ENCODE measurements around the gene HSF2.
"Not testable (repeated sequence)": the region's sequence is repeated elsewhere in the genome, so short reads cannot be mapped to it uniquely, and the experiment has no call there.

The HSF2 gene

DNA sequence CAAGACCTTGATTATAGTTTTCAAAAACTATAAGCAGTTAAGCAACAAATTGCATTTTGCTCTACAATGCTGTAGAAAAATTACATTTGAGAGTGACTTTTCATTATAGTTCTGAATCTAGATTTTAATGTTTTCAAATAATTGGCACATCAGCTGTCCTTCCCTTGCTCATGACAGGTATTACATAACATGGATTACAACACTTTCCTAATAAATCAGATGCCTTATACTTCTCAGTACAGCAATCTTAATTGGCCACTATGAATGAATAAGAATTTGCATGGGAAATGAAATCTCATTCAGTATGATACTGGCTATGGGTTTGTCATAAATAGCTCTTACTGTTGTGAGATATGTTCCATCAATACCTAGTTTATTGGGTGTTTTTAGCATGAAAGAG is 29.9 kb downstream of the HSF2 start:
- no peak overlapping the region for H3K4me3 ChIP-seq (ENCODE audit: low read length)
- no peak for DNase-seq (ENCODE audit: low read depth, low spot score)

DNA sequence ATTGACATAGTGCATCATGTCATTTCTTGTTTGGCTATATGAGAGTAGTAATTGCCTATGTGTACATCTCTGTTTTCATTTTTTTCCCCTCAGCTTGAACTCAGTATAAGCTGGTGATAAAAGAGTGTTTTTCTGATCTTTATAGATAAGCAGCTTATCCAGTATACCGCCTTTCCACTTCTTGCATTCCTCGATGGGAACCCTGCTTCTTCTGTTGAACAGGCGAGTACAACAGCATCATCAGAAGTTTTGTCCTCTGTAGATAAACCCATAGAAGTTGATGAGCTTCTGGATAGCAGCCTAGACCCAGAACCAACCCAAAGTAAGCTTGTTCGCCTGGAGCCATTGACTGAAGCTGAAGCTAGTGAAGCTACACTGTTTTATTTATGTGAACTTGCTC is 32.3 kb downstream of the HSF2 start:
- DNase-seq (ENCODE audit: low read depth, low spot score): no peak
- H3K4me3 ChIP-seq (ENCODE audit: low read length): no peak overlapping the region

DNA sequence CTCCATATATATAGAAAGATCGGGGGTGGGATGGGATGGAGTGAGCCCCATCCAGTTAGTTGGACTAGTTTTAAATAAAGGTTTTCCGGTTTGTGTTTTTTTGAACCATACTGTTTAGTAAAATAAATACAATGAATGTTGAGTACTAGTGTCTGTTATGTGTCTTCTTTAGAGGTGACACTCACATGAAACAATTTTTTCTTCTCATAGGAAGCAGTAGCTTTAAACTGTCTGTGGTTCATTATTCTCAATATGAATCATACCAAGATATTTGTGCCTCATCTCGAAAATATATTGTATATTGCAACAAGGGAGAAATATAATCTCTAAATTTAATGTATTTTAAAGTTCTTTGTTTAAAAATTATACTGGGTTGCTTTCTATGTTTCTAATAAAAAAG is 33.4 kb downstream of the HSF2 start:
- no peak overlapping the region for H3K4me3 ChIP-seq (ENCODE audit: low read length)
- no peak for DNase-seq (ENCODE audit: low read depth, low spot score)

DNA sequence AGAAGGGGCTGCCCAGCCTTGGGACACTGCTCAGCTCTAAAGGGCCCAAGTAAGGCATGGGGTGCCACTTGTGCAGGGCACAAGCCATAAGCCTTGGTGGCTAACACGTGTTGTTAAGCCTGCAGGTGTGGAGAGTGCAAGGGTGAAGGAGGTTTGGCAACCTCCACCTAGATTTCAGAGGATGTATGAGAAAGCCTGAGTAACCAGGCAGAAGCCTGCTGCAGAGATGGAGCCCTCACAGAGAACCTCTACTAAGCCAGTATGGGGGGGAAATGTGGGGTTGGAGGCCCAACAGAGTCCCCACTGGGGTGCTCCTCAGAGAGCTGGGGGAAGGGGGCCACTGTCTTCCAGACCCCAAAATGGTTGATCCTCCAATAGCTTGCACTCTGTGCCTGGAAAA is 39.5 kb downstream of the HSF2 start:
- no peak for DNase-seq (ENCODE audit: low read depth, low spot score)

DNA sequence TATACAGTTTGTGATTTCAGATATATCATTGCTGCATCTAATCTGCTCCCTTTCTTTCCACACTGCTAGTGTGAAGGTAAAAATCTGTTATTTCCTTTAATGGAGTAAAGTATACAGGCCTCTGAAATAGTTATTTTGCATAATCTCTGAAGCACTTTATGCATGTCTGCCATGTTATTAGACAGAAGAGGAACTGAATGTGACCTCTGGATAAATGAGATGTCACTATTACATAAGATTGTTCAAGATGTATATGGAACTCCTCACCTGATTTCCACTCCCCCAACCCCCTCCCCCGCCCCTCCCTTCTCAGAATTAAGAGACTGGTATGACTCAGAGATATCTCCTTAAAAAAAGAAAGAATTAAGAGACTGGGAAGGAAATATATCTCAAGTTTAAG is 45.8 kb downstream of the HSF2 start:
- DNase-seq (ENCODE audit: low read depth, low spot score): no peak
- no peak overlapping the region for H3K4me3 ChIP-seq (ENCODE audit: low read length)

More for the DNA sequence above, 39.5 kb downstream of the HSF2 start:
- H3K4me3 ChIP-seq (ENCODE audit: low read length): no peak overlapping the region

DNA sequence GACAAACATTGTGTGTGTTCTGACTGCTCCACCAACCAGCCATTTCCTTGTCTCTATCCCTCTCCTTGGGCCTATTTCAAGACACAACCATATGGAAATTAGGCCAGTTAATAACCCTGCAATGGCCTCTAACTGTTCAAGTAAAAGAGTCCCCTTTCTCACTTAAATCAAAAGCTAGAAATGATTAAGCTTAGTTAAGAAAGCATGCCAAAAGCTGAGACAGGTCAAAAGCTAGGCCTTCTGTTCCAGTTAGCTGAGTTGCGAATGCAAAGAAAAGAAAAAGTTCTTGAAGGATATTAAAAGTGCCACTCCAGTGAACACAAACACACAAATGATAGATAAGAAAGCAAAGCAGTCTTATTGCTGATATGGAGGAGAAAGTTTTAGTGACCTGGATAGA is 49.6 kb downstream of the HSF2 start:
- no peak for DNase-seq (ENCODE audit: low read depth, low spot score)
- H3K4me3 ChIP-seq (ENCODE audit: low read length): no peak overlapping the region

DNA sequence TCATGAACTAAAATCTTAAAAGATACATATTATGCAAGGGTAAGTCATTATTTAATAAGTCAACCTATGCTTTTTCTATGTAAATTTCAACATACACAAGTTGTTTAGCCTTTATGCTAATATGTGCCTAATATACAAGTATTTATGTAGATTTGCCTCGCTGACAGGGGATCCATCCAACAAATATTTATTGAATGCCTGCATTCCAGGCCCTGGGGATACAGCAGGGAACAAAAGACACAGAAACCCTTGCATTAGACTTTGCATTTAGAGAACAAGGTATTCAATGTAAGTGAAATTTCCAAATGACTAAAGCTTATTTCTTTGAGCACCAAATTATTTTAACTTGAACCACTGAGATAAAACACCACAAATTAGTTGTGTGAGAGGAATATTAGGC is 53.1 kb downstream of the HSF2 start:
- no peak for DNase-seq (ENCODE audit: low read depth, low spot score)
- no peak overlapping the region for H3K4me3 ChIP-seq (ENCODE audit: low read length)

DNA sequence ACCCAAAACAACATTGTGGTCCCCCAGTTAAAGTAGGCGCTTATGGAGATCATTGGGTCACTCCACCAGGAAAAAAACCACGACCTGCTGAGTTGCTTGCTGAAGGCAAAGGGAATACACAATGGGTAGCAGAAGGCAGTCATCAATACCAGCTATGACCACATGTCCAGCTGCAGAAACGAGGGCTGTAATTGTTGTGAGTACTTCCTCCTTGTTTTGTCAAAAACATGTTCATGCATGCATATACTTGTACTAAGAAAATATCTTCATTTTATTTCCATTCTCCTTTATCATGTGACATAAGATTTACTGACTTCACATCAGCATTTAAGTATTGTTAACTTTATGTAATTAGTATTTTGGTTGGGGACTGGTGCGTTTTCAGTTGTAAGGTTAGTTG is 55.2 kb downstream of the HSF2 start:
- H3K4me3 ChIP-seq (ENCODE audit: low read length): no peak overlapping the region
- DNase-seq (ENCODE audit: low read depth, low spot score): no peak

DNA sequence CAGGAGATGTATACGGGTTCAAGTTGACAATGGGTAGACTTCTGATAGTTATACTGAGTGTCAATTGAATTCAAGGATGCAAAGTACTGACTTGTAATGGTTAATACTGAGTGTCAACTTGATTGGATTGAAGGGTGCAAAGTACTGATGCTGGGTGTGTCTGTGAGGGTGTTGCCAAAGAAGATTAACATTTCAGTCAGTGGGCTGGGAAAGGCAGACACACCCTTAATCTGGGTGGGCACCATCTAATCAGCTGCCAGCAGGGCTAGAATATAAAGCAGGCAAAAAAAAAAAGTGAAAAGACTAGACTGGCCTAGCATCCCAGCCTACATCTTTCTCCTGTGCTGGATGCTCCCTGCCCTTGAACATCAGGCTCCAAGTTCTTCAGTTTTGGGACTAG is 55.7 kb downstream of the HSF2 start:
- not testable (repeated sequence) for H3K4me3 ChIP-seq (ENCODE audit: low read length); DNase-seq (ENCODE audit: low read depth, low spot score)

DNA sequence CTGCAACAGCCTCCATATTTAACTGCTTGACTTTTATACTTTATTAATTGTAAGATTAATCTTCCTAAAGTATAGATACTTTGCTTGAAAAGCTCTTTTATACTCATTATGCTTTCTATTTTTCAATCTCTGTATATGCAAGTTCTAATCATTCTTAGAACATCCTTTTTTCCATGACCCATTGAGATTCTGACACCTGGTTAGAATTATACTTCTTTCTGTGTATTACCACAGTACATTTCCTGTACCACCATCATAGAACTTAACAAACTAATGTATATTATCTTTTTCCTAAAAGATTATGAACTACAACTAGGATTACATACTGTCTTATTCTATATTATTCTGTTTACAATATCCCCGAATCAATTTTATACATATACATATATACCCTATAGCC is 58.6 kb downstream of the HSF2 start:
- DNase-seq (ENCODE audit: low read depth, low spot score): no peak
- no peak overlapping the region for H3K4me3 ChIP-seq (ENCODE audit: low read length)

DNA sequence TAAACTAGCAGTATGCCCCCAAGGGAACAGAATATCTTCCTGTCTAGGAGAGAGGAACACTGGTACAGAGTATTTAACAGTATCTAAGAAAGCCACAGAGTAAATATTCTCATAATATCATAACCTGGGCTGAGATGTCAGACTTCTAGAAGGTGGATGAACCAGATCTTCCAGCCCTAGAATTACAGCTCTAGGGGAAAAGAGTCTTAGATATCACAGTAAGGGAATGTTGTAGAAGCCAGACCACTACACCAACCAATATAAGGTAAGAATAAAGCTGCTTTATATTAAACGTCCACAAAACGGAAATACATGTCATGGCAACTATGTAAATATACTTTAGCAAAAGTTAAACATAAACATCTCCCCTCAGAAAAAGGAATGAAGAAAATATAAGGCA is 59.8 kb downstream of the HSF2 start:
- no peak for DNase-seq (ENCODE audit: low read depth, low spot score)
- no peak overlapping the region for H3K4me3 ChIP-seq (ENCODE audit: low read length)

DNA sequence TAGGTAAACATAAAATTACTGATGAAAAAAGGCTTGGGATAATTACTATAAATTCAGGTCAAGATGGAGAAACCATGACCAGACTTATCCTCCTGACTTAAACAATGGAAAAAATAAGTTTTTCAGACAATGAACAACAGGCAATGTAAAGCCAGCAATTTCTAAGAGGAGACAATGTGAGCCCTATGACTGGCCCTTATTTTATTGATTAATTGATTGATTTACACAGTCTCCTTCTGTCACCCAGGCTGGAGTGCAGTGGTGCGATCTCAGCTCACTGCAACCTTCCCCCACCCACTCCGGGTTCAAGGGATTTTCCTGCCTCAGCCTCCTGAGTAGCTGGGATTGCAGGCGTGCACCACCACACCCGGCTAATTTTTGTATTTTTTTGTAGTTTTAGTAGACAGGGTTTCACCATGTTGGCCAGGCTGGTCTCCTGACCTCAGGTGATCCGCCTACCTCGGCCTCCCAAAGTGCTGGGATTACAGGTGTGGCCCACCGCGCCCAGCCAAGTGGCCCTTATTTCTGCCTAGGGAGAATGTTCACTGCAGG is 60.5 kb downstream of the HSF2 start:
- DNase-seq (ENCODE audit: low read depth, low spot score); H3K4me3 ChIP-seq (ENCODE audit: low read length): not testable (repeated sequence)

DNA sequence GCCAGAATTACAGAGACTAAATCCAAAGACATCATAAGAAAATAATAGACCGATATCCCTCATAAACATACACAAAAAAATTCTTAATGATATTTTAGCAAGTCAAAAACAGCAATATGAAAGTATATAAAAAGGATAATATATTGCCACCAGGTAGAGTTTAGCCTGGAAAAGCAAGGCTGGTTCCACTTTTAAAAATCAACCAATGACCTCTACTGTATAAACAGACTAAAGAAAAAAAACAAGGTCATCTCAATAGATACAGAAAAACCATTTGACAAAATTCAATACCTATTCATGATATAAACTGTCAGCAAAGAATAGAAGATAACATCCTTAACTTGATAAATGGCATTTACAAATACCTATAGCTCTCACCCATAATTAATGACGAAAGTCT is 62.4 kb downstream of the HSF2 start:
- no peak overlapping the region for H3K4me3 ChIP-seq (ENCODE audit: low read length)
- DNase-seq (ENCODE audit: low read depth, low spot score): no peak

DNA sequence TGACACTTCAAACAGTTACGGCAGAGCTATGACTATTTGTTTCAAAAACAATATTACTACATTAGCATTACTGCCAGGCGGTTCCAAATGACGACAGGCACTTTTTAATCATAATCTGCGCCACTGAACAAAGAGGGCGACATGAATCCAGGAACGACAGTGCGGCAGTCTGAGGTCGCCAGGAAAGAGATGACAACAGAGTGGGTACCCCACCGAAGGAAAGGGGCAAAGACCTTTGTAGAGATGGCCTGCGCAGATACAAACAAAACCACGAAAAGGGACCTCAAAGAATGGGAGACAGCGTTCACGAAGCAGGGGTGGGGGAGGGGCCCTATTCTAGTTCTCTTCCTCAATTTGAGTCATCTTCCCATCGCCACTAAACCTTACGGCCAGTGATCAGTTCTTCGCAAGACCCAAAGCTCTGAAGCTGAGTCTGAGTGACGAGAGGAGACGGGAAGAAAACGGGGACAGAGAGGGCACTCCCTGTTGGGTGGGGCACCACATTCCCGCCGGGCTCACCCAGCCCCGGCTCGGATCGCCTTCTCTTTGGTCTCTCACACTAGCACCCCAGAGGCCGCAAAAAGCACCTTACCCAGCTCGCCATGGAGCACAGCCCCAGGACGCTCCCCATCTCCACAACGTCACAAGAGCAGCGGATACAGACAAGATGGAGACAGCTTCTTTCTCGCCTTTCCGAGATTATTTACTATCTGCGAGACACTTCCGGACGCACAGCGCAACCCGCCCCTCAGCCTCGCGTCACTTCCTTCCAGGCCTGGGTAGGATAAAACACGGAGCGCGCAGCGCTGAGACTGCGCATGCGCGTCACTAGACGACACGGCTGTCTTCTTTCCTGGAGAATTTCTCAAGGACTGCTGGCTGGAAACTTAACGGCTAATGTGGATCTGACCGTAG is 71.9 kb downstream of the HSF2 start, which contains the start of gene SERINC1:
Gene SERINC1, minus strand, starts transcription at position 701 of the 915 bp plus-strand sequence. Its CDS starts 70 bp downstream, at position 631.
- H3K4me3 ChIP-seq (ENCODE audit: low read length): peak within 1 kb of the TSS; percentile 98
- peak; percentile 89 for DNase-seq (ENCODE audit: low read depth, low spot score)

DNA sequence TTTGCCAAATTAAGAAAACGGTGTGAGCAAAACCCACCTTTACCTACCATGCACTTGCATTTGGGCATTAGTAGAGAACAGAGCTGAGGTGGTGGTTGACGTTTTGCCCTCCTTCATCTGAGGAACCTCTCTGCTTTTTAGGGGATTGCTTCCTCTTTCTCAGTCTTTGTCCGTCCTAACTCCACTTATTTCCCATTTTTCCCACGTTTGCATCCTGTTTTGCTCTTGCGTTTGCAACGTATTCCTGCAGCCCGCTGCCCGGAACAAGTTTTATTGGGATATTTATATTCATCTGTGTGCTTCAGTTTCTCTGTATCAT is 72.5 kb downstream of the HSF2 start:
- DNase-seq (ENCODE audit: low read depth, low spot score): no peak
- peak overlapping the region; percentile 98 for H3K4me3 ChIP-seq (ENCODE audit: low read length)

DNA sequence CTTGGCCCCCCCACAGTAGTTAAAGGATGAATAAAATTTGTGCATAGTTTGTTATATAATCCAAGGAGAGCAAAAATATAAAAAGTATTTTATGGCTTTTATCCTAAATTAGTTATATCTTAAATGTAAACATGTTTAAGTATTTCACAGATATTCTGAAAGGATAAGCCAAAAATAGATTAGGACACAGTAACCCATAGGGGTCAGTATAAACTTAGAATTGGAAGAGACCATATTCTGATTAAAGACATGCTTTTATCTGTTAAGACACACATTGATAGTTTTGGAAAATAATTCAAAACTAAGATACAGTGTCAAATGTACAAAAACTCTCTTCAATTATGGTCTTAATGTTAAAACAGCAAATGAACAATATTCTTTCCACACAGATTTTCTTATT is 76.7 kb downstream of the HSF2 start:
- DNase-seq (ENCODE audit: low read depth, low spot score): no peak
- no peak overlapping the region for H3K4me3 ChIP-seq (ENCODE audit: low read length)

DNA sequence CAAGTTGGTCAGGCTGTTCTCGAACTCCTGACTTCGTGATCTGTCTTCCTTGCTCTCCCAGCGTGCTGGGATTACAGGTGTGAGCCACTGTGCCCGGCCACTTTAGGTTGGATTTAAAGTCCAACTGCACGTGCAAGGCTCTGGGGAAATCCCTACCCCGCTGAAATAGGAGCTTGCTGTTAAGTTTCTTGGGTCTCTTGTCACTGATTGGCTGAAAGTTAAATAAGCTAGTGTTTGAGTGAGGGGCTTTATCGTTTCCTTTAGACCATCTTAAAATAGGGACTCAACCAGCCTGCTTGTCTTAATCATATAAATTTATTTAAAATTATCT is 83.3 kb downstream of the HSF2 start:
- H3K4me3 ChIP-seq (ENCODE audit: low read length): no peak overlapping the region
- no peak for DNase-seq (ENCODE audit: low read depth, low spot score)
